HEK293T (cell line): ENCODE data around the gene RIMOC1.

Source experiments
- CTCF ChIA-PET: fragments of 350-600 bp; formaldehyde crosslinking; extraction: SDS; loops from one replicate; lab custom pipeline; 2021; ENCODE audit warnings: antibody characterized with exemption, inconsistent platforms; lab: Yijun Ruan, JAX
- POLR2A ChIA-PET: fragments of 350-600 bp; formaldehyde crosslinking; extraction: SDS; loops from one replicate; lab custom pipeline; 2020; ENCODE audit warnings: antibody characterized with exemption, inconsistent platforms; lab: Yijun Ruan, JAX
- DNase-seq: peaks from one replicate; pipeline ENCODE4 v3.0.0; 2012; ENCODE audit warnings: mixed read lengths; ENCODE audit errors: extremely low spot score
- ARNT ChIP-seq: fragments of 450-650 bp; IDR thresholded peaks from 2 replicates; pipeline ENCODE4 v1.6.1; 2017; ENCODE audit warnings: mild to moderate bottlenecking
- BHLHE40 ChIP-seq: fragments of 450-650 bp; IDR thresholded peaks from 2 replicates; pipeline ENCODE4 v1.6.1; 2016; ENCODE audit warnings: mild to moderate bottlenecking, moderate library complexity, borderline replicate concordance
- CTBP1 ChIP-seq: fragments of 450-650 bp; IDR thresholded peaks from 2 replicates; pipeline ENCODE4 v1.6.1; 2016; ENCODE audit warnings: borderline replicate concordance
- ELF4 ChIP-seq: fragments of 450-650 bp; IDR thresholded peaks from 2 replicates; pipeline ENCODE4 v1.6.1; 2017; ENCODE audit warnings: antibody characterized with exemption
- FOXA1 ChIP-seq: fragments of 450-650 bp; IDR thresholded peaks from 2 replicates; pipeline ENCODE4 v1.6.1; 2016; ENCODE audit warnings: mild to moderate bottlenecking
- FOXK2 ChIP-seq: fragments of 450-650 bp; IDR thresholded peaks from 2 replicates; pipeline ENCODE4 v1.6.1; 2016; ENCODE audit warnings: mild to moderate bottlenecking
- FOXM1 ChIP-seq: fragments of 450-650 bp; IDR thresholded peaks from 2 replicates; pipeline ENCODE4 v1.6.1; 2017; ENCODE audit warnings: mild to moderate bottlenecking, borderline replicate concordance
- HDGF ChIP-seq: fragments of 450-650 bp; IDR thresholded peaks from 2 replicates; pipeline ENCODE4 v1.6.1; 2017; ENCODE audit warnings: antibody characterized with exemption, borderline replicate concordance
- L3MBTL2 ChIP-seq: fragments of 450-650 bp; conservative IDR thresholded peaks from 2 replicates; pipeline ENCODE4 v1.6.1; 2016; ENCODE audit warnings: mild to moderate bottlenecking
- LEF1 ChIP-seq: fragments of 450-650 bp; IDR thresholded peaks from 2 replicates; pipeline ENCODE4 v1.6.1; 2017; ENCODE audit warnings: mild to moderate bottlenecking, borderline replicate concordance
- NFRKB ChIP-seq: fragments of 450-650 bp; IDR thresholded peaks from 2 replicates; pipeline ENCODE4 v1.6.1; 2016; ENCODE audit warnings: mild to moderate bottlenecking, moderate library complexity
- SP1 ChIP-seq: fragments of 450-650 bp; IDR thresholded peaks from 2 replicates; pipeline ENCODE4 v1.6.1; 2017
- SUZ12 ChIP-seq: fragments of 450-650 bp; IDR thresholded peaks from 2 replicates; pipeline ENCODE4 v1.6.1; 2016; ENCODE audit warnings: mild to moderate bottlenecking
- TARDBP ChIP-seq: fragments of 450-650 bp; IDR thresholded peaks from 2 replicates; pipeline ENCODE4 v1.6.1; 2016
- ZNF384 ChIP-seq: fragments of 450-650 bp; IDR thresholded peaks from 2 replicates; pipeline ENCODE4 v1.6.1; 2016
- TF ChIP-seq, protein P1 (sequence below): fragments of 450-650 bp; IDR thresholded peaks from 2 replicates; pipeline ENCODE4 v1.6.1; 2016

RIMOC1 gene

DNA sequence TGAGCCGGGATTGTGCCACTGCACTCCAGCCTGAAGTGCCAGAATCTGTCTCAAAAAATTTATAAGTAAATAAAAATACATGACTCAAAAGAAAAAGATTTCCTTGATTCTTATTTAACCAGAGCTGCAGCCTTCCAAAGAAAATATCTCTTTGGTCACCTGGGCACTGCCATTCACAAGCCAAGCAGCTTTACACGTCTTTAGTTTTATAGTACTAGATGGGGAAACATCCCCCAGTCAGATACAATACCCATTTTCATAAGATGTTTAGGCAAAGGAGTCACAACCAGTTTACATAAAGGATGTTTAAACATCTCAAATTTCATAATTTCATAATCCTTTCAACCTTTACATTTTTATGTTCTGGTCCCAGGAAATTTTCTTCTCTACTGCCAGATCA is 20.2 kb upstream of the RIMOC1 start:
- DNase-seq = no peak

DNA sequence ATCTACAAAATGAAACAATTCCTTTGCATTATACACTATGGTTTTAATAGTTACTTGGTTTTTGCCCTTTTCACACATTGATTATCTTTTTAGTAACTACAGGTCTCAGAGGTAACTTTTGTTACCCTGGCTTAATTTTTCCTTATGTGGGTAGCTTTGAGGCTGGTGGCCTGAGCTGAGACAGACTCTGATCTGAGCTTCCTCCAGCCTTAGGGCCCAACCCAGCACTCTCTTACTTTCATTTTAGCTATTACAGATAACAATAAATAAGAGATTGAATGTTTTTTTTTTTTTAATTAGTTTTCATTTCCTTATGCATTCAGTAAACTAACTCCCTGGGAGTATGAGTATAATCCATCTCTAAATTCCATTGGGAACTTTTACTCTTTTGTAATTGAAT is 18.9 kb upstream of the RIMOC1 start:
- ChIA-PET POLR2A (no interaction called here), CTCF (no interaction called here)

More for the DNA sequence above, 20.2 kb upstream of the RIMOC1 start:
- ChIA-PET CTCF (interaction anchor here (0.6 kb wide), 1 partner anchor 1181 kb away, joined by 3 read pairs; no protein-coding TSS in a partner anchor), POLR2A (no interaction called here)
- TF ChIP-seq FOXK2 (no peak), ELF4 (no peak), BHLHE40 (no peak), ZNF384 (no peak), LEF1 (no peak), SP1 (no peak), HDGF (no peak), FOXM1 (no peak), TARDBP (no peak), NFRKB (no peak), FOXA1 (no peak), CTBP1 (no peak), L3MBTL2 (no peak), ARNT (no peak)
- TF ChIP-seq, protein P1, sequence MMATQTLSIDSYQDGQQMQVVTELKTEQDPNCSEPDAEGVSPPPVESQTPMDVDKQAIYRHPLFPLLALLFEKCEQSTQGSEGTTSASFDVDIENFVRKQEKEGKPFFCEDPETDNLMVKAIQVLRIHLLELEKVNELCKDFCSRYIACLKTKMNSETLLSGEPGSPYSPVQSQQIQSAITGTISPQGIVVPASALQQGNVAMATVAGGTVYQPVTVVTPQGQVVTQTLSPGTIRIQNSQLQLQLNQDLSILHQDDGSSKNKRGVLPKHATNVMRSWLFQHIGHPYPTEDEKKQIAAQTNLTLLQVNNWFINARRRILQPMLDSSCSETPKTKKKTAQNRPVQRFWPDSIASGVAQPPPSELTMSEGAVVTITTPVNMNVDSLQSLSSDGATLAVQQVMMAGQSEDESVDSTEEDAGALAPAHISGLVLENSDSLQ = no peak

DNA sequence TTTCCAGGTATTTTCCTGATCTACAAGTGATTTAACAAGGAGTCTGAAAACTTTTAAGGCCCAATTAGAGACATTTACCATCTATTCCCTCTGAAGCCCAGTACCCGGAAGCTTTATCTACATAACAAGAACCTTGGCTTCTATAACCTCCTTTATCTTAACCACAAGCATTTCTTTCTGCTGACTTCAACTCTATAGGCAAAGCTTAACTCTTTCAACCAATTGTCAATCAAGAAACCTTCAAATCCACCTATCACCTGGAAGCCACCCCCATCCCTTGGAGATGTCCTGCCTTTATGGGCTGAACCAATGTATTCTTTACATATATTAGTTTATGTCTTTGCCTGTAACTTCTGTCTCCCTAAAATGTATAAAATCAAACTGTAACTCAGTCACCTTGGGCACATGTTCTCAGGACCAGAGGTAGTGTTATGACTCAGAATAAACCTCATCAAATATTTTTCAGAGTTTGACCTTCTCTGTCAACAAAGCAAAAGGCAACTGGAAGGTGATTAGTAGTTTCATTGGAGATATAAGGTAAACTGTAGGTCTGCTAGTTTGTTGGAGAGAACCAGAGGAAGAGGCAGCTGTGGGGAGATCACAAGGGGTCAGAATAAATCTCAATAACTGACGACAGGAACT is 13.0 kb upstream of the RIMOC1 start:
- no peak for DNase-seq
- no peak for TF ChIP-seq L3MBTL2
- no peak for TF ChIP-seq ARNT
- no peak for TF ChIP-seq SUZ12
- TF ChIP-seq ZNF384 = no peak
- TF ChIP-seq LEF1 = no peak
- POLR2A ChIA-PET = interaction anchor here (3.3 kb wide), 1 partner anchor 13 kb away, joined by 9 read pairs; the partner anchor contains the start of gene RIMOC1
- CTCF ChIA-PET = no interaction called here

More for the DNA sequence above, 18.9 kb upstream of the RIMOC1 start:
- TF ChIP-seq TARDBP (no peak), FOXM1 (no peak), FOXK2 (no peak), NFRKB (no peak), ELF4 (no peak), HDGF (no peak), CTBP1 (no peak), FOXA1 (no peak), LEF1 (no peak), ARNT (no peak), BHLHE40 (no peak), SUZ12 (no peak), ZNF384 (no peak), SP1 (no peak), L3MBTL2 (no peak)
- TF ChIP-seq, protein P1 = no peak
- no peak for DNase-seq

DNA sequence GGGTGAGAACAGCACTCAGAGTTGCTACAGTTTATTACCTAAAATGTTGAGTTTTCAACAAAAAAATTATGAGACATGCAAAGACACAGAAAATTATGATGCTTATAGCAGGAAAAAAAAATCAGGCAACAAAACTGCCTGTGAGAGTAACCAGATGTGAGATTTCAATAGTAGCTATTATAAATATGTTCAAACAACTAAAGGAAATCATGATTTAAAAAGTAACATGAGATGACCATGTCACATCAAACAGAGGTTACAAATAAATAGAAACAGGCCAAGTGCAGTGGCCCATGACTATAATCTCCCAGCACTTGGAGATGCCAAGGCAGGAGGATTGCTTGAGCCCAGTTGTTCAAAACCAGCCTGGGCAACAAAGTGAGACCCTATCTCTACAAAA is 12.1 kb upstream of the RIMOC1 start:
- TF ChIP-seq BHLHE40 = no peak
- no peak for TF ChIP-seq SUZ12
- TF ChIP-seq, protein P1 = no peak
- no peak for TF ChIP-seq ARNT
- no peak for TF ChIP-seq ELF4
- no peak for TF ChIP-seq HDGF
- TF ChIP-seq FOXA1 = no peak
- TF ChIP-seq LEF1 = no peak
- TF ChIP-seq TARDBP = no peak
- TF ChIP-seq L3MBTL2 = no peak
- TF ChIP-seq CTBP1 = no peak
- no peak for TF ChIP-seq SP1
- no peak for TF ChIP-seq ZNF384
- TF ChIP-seq FOXK2 = no peak
- no peak for TF ChIP-seq FOXM1
- no peak for TF ChIP-seq NFRKB
- ChIA-PET POLR2A (interaction anchor here (3.3 kb wide), 1 partner anchor 12 kb away, joined by 9 read pairs; the partner anchor contains the start of gene RIMOC1), CTCF (no interaction called here)
- no peak for DNase-seq

DNA sequence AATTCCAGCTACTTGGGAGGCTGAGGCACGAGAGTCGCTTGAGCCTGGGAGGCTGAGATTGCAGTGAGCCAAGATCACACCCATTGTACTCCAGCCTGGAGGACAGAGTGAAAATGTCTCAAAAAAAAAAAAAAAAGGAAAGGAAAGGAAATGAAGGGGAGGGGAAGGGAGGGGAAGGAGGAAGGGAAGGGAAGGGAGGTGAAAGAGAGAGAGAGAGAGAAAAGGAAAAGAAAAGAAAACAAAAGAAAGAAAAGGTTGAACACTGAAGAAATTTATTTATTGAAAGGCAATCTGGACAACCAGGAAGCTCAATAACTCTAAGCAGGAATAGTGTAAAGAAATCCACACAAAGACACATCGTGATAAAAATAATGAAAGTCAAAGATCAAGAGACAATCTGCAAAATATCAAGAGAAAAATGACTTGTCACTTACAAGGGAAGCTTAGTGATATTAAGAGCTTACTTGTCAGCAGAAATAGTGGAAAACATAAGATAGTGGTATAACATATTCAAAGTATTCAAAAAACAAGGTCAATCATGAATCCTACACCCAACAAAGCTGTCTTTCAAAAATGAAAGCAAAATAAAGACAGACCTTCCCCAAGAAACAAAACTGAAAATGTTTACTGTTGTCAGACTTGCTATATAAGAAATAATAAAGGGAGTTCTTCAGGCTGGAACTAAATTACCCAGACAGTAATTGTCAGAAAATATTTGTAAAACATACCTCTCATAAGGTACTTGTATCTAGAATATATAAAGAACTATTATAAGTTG is 10.9 kb upstream of the RIMOC1 start:
- POLR2A ChIA-PET = interaction anchor here (3.3 kb wide), 1 partner anchor 10 kb away, joined by 9 read pairs; the partner anchor contains the start of gene RIMOC1
- no peak for DNase-seq
- no peak for TF ChIP-seq LEF1
- TF ChIP-seq ARNT = no peak
- TF ChIP-seq TARDBP = no peak
- no peak for TF ChIP-seq FOXA1
- CTCF ChIA-PET = no interaction called here

DNA sequence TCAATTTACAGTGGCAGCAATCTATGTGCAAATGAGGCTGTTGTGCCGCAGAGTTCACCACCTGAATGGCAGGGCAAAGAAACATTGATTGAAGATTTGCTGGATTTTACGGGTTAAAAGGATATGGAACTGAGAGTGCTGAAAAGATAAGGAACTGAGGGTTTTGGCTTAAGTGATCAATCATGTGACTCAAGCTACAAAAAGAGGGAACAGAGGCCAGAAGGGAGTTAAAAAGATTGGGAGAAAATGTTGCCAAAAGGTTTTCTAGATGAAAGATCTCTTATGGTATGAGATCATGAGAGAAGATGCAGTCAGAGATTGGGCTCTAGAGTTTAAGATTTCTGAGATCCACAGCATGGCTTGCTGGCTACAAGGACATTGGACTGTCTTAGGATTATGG is 7.9 kb upstream of the RIMOC1 start:
- CTCF ChIA-PET = no interaction called here
- POLR2A ChIA-PET = no interaction called here
- DNase-seq = no peak
- TF ChIP-seq SUZ12 (no peak), SP1 (no peak), ARNT (no peak), HDGF (no peak), FOXA1 (no peak), FOXK2 (no peak), CTBP1 (no peak), NFRKB (no peak), FOXM1 (no peak)
